ENCODE measurements around the gene SHISA8.

SHISA8 gene

DNA sequence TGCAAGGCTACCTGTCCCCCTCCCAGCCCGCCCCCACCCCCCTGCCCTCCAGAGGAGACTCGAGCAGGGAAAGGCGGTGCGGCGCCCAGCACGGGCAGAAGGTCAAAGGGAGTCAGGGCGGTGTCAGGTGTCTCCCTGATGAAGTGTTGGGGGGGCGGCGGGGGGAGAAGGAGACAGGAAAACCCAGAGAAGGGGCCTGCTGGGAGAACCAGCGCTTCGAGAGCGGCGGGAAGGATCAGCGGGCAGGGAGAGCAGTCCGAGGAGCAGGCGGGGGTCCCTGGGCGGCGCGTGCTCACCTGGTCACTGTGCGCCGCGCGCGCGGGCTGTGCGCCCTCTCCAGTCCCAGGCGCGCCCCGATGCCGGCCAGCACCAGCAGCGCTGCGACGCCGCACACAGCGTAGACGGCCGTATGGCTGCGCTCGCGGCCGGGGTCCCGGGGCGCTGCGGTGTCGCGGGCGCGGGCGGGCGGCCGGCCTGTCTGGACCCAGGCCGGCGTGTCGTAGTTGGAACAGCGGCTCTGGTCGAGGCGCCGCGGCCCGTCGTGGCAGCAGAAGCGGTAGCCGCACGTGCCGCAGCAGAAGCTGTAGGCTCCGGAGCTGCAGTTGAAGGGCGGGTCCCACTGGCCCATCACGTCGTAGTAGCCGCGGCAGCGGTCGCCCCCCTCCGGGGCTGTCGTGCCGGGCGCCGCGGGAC lies 886 bp downstream of the SHISA8 start:
- DNase-seq: no peak

DNA sequence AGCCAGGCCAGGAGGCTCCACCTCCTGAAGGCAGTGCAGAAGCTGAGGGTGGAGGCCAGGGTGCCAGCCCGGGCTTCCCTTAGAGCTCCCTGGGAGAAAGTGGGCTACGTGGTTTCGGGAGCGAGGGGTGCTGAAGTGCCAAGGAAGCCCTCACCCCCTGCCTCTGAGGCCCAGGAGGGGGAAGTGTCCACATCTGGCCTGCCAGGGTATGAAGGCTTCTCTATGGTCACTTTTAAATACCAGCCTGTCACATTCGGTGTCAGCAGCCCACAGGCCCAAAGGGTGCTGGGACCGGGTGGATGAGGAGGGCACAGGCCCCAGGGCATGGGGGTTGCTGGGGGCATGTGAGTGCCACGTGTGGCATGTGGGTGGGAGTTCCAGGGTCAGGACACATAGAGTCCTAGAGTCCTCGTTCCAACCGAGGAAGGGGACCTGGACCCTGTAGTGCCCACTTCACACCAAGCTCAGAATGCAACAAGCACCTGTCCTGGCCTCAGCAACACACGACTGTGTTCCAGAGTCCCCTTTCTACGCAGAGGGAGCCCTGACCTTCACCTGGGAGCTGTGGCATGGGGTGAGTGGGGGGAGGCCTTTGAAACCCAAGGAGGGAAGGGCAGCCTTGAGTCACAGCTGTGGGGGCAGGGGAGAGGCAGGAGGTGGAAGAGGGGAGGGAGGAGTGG lies 1.7 kb downstream of the SHISA8 start:
- DNase-seq: no peak

DNA sequence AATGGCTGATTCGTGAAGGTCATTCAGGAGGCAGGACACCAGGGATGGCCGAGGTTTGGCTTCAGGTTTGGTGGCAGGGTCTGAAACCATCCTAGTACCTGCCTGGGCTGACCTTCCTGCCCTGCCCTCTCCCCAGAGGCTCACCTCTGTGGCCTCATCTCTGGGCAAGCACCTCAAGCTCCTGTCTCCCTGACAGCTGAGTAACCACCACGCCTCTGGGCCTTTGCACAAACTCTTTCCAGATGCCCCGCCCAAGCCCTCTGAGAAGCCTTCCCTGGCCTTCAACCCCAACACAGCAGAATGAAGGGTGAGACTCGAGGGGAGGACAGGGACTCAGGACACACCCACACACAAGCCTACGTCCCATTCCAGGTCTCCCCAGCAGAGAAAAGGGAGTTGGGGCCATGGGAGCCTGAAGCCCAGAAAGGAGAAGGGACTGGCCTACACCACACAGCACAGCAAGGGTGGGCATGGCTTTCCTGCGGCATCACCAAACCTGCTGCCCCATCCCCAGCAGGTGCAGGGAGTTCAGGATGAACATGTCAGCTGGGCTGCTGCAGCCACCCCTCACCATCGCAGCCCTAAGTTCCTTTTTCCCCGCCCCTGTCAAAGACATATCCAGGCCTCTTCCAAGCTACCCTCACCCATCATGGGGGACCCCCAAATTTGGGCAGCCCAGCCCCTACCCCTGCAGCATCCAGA lies 2.4 kb downstream of the SHISA8 start:
- no peak for DNase-seq

DNA sequence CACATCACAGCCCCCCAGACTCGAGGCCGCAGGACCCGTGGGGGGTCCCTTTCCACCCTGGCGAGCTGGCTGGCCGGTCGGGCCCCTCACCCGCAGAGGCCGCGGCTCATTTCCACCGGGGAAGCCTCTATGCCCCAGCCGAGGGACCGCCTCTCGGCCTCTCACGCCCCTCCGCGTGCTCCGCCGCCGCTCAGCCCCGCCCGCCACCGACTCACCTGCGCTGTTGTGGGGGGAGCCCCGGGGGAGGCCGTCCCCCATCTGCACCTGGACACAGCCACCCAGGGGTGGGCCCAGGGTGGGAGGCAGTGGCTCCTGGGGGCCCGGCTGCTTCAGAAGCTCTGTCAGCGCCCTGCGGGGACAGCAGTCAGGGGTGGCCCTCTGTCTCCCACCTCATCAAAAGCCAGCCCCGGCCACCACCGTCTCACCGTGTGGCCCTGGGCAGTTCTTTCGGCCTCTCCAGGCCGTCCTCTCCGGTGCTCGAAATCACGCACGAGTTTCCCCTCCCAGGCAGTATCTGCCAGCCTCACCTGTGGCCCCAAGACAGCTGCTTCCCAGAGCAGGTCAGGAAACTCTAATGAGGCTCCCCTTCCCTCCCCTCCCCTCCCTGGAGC lies 3.8 kb downstream of the SHISA8 start:
- no peak for DNase-seq

DNA sequence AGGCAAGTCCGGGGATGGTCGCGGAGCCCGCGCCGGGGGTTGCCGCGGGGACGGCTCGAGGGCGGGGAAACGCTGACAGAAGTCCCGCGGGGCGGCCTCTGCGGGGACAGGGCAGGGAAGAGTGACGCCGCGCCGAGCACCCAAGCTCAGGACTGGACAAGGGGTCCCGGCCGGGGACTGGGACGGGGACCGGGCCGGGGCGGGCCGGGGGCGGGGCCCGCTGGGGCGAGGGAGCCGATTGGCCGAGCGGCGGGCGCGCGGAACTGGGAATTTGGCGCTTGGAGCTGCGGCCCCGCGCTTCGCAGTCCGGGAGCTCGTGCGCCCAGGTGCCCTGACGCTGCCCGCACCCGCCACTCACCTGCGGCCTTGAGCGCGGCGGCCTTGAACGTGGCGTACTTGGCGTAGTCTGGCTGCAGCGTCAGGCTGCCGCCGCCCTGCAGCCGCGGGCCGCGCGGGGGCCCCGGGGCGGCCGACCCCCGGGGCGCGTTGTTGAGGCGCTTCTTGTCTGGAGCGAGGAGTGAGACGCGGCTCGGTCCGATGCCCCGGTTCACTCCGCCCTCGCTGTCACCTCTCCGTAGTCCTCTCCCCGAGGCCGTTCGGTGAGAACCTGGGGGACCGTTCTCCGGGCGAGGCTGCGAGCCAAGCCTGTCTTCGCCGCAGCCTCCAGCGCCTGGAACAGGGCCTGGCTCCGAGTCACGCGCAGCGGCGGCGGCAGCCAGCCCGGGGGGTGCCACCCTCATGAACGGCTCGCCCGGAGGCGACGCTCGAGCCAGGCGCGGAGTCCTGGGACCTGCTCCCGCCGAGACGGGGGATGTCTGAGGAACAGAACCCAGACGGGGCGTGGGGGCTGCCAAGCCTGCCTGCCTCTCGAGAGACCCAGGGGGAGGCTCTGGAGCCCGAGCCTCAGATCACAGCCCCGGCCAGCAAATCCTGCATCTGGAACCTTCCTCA lies 4.5 kb downstream of the SHISA8 start:
- DNase-seq: peak in 1 of 2 donors; percentile 25

DNA sequence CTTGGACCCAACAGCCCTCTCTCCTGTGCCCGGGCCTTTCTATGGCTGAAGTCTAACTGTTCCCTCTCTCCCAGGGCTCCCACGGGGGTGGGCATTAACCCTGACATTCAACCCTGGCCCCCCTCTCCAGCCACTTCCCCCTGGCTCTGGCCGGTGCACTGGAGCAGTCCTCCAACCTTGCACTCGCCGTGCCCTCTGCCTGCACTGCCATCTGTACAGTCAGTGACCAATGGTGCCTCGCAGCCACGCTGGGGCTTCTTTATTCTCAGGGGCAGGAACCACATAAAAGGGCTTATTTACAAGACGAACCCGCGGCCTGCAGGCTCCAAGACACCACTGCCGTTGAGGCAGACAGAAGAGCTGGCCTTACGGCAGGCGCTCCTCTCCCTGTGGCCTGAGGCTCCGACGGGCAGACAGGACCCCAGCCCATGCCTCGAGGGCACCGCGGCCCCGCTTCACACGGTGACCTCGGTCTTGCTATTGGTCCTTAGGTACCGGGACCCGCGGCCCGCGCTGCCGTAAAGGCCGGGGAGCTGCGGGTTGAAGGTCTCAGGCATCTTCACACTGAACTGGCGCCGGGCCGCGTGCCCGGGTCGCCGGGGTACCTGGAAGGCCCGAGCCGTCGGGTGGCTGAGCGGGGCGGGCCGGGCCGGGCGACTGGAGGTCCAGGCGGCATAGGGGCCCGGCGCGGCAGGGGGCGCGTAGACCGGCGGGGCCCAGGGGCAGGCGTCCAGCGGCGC lies 5.4 kb downstream of the SHISA8 start:
- no peak for DNase-seq

DNA sequence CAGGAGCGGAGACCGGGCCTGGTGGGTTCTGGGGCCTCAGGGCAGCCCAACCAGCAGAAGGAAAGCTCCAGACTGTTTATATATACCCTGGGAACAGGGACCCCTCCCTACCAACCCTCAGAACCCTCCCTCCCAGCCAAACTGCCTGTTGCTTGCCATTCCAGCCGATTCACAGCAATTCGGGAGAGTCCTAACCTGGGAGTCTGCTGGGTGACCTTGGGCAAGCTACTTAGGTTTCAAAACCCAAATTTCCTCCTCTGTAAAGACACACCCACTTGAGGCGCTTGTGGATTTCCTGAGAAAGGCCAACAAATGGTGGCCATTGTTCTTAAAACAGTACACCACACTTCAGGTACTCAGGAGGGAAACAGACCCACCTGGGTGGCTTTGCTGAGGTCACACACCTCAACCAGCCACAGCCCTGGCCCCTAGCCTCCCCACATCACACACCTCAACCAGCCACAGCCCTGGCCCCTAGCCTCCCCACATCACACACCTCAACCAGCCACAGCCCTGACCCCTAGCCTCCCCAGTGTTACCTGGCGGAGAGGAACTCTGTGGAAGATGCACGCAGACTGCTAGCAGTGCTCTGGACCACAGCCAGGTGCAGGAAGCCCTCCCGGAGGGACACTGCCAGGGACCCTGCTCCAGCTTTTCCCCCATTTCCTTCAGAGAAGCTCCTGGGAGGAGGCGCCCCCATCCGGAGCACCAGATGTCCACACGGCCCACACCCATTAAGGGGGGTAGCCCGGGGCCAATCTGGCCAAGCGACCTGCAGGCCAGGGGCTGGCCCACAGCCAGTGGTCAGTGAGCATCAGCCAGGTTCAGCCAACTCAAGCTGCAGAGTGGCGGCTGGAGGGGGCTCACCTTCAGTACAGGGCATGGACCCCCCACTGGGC lies 6.2 kb downstream of the SHISA8 start:
- no peak for DNase-seq

DNA sequence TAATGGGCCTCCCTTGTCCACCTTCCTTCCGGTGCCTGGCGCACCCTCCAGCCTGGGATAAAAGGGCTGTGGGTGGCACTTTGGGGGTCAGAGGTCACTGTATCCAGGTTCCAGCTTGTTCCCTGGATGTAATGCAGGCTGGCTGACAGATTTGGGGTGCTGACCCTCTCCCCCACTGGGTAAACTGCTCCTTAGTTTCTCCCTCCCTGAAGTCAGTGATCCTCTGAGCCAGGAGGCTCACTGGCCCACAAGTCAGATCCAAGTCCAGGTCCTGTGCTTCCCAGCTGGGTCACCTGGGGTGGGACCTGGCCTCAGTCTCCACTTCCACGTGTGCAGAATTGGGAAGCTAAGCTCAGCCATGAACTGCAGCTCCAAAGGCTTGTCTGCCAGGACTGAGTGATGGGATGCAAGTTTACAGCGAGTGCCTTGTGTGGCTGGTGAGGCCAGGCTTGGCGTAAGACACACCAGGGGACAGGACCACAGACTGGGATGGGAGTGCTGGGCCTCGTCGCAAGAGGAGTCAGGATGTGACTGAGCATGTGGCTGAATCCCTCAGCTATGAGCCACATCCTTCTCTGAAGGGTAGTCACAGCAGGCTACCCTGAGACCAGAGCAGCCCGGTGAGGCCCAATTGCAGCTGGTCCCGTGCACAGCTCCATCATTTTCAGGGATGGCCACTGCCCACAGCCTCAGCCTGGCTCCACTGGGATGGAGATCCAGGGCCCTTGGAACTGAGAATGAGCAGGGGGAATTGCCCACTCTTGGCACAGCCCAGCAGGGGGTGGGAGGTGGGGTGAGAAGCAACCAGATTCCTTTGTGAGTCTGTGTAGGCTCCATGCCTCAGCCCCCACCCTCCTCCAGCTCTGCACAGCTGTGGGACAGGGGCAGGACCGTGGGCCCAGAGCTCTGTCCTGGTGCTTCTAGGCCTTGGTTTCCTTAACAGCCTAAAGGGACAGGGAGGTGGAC lies 7.2 kb downstream of the SHISA8 start:
- no peak for DNase-seq

DNA sequence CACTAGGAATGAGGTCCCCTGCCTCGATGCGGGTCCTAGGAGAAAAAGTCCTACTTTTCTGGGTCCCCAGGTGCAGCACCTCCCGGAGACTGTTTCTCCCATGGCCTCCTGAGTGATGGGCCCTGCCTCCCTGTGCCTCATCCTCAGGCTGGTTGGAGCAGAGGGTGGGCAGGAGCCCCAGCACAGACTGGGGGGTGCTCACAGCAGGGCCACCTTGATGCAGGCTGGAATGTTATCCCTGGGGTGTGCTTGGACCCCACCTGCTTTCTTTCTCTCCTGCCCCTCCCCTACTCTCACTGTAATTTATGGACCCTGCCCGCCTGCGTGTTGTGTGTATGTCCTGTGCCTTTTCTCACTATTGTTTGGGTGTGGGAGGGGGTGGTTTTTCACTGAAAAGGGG lies 8.1 kb downstream of the SHISA8 start:
- no peak for DNase-seq

DNA sequence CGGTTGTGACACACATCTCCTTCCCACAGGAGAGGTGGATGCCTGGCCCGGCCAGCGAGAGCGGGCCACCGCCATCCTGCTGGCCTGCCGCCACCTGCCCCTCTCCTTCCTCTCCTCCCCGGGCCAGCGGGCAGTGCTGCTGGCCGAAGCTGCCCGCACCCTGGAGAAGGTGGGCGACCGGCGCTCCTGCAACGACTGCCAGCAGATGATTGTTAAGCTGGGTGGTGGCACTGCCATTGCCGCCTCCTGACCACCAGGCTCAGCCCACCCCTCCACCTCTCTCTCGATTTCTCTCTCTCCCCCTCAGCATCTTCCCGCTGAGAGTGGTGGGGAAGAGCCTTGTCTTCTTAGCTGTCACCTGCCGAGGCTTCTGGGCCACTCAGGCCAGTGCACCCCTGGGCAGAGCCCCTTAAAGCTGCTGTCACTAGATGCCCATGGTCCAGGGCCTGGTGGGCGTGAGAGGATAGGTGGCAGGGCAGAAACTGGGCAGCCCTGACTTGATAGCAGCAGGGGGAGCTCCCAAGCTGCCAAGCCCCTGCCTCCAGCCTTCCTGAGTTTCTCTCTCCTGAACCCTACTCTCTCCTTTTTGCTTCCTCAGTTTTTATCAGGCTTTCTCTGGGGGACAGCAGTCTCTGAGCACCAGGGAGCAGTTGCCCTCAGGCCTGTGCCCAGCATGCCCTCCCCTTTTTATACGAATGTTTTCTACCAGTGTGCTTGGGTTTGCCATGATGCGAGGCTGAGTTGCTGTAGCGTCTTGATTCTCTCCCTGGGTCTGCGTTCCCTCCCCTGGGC lies 9.3 kb downstream of the SHISA8 start:
- DNase-seq: no peak

DNA sequence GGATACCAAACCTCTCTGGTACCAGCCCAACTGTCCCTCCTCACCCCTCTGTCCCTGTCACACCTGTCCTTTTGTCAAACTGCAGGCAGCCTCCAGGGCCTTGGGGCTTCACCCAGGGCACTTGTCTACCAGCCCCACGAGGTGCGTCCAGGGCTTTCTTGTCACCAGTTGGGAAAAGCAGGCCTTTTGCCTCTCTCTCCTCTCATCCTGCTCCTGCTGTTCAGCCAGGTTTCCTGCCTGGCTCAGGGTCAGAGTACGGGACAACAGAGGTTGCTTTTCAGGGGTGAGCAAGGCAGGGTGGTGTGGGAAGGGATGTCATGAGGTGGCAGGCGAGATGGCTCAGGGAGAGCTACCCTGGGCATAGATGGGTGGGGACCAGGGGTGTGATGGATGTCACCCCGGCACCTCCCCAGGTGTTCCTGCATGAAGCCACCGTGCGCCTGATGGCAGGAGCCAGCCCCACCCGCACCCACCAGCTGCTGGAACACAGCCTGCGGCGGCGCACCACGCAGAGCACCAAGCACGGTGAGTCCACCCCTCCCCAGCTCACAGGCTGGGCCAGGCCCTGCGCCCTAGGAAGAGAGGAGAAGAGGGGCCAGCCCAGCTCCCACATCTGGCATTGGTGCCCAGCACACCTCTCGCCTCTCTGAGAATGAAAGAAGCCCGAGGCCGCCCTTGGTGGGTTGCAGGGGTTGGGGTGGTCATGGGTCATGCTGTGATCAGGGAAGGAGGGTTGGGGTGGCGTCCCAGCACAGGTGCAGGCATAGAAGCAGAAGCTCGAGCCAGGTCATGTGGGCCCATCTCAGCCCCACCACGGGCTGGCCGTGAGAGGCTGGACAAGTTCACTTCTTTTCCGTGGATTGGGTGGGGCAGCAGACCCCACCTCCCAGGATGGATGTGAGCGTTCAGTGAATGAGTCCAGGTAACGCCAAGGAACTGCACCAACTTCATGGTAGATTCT lies 10.1 kb downstream of the SHISA8 start:
- no peak for DNase-seq

DNA sequence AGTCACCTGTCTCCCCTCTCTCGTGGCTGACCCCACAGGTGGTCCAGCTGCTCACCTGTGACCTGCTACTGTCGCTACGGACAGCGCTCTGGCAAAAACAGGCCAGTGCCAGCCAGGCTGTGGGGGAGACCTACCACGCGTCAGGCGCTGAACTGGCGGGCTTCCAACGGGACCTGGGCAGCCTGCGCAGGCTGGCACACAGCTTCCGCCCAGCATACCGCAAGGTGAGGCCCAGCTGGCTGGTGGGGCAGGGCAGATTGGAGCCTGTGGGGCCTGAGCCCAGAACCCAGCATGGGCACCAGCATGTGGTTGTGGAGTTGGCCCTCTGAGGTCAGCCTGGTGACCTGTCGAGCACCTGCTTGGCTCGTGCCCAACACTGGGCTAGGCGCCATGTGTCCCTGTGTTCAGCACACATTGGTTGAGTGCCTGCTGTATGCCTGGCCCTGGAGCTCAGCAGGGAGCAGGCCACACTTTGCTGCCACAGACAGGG lies 11.9 kb downstream of the SHISA8 start:
- DNase-seq: no peak

DNA sequence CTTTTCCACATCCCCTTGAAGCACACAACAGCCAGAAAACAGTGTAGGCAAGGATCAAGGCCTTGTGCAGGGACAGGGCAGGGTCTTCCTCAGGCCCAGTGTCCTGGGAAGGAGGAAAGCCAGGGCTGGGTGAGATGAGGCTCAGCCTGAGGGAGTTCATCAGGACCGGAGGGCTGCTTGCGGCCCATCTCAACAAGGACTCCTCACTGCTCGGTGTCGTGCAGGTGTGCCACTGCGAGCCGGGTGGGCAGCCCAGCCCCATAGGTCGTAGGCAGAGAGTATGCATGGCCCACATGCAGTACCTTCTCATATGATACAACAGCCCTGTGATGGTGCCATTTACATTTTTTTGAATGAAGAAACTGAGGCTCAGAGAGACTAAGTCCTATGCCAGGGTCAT lies 12.9 kb downstream of the SHISA8 start:
- DNase-seq: no peak

DNA sequence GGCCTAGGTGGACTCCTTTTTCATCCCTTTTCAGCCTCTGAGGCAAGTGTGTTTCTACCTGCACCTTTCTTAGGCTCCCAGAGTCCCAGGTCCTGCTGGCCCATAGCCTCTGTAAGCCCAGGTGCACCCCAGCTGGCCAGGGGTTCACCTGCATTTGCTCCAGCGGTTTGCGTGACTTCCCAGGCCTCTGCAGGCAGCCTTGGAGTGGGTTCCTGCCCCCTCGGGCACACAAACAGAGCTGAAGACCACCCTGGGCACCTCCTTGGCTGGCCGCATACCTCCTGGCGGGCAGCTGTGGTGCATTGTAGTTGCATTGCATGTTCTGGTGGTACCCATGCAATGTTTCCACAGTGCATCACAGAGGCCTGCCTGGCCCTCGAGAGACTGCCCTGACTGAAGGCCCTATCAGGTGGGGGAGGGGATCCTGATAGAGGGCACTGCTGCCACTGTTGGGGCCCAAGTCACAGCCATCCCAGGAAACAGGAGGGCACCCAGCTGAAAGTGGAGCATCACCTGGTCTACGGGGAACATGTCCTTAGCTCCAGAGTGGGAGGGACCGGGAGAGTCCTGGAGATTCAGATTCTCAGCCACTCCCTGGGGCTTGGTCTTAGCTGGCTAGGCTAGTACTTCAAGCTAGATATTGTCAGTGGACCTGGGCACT lies 14.1 kb downstream of the SHISA8 start:
- no peak for DNase-seq

DNA sequence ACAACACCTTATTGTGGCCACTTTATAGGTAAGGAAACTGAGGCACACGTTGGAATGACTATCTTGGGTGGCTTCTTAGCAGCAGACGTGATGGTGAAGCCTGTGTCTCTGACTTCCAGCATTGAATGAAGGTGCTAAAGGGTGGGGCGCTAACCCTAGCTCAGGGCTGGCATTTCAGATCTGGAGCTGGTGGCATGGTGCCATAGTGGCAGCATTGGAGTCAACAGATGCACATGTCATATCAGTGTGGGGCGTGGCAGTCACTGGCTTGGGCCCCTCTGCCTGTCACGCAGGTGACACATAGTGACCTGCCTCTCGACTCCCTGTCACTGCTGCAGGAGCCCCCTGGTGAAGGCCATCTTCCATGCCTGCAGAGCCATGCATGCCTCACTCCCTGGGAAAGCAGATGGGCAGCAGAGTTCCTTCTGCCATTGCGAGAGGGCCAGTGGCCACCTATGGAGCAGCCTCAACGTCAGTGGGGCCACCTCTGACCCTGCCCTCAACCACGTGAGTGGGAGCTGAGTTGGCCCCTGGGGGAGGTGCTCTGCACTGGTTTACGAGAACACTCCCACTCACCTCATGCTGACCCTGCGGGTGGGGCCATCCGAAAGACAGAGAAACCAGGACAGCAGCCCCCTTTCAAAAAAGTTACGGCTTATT lies 14.8 kb downstream of the SHISA8 start:
- no peak for DNase-seq

DNA sequence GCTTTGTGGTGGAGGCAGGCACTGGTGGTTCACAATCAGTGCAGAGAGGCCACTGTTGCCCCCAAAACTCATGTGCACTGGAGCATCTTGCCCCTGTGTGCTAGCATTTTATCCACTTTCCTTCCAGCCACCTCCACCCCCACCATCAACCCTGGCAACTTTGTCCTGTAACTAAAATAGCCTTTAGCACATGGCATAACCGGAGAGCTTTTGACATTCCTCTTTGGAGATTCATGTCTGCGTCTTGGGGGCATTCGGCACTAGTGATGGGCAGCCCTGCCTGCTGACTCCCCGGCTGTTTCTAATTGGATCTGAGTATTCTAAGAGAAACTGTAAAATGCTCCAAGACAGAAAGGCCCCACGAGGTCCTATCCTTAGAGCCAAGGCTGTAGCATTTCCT lies 15.8 kb downstream of the SHISA8 start:
- no peak for DNase-seq
